ENCODE results near the gene CGGBP1.

CGGBP1 gene

GRCh38 chr3:88075072-88075471 is 16.3 kb upstream of the CGGBP1 start:
- TF ChIP-seq EZH2 (IDR thresholded peaks at IDR 0.05; ENCODE audit: borderline replicate concordance, low read depth, low read length, severe bottlenecking) = no peak
- TF ChIP-seq CTCF (IDR thresholded peaks at IDR 0.05; ENCODE audit: borderline replicate concordance, extremely low read depth, low read length, poor library complexity, severe bottlenecking) = no peak
- ATAC-seq (ENCODE audit: insufficient read depth, low read depth) = no peak
- 0 out of 2 replicates have a peak, but pooled peaks cover 4% of the 10 kb centered on the region for H3K4me1 ChIP-seq (ENCODE audit: insufficient read depth, low read length)
- no peak overlapping the region for H3K4me2 ChIP-seq (ENCODE audit: insufficient read depth, low read length)
- H2AFZ ChIP-seq (ENCODE audit: low read depth, low read length) = no peak overlapping the region
- H3K36me3 ChIP-seq (ENCODE audit: insufficient read depth, low read length) = no peaks in the 10 kb centered on the region
- peaks cover 11% of the 10 kb centered on the region for H4K20me1 ChIP-seq (ENCODE audit: insufficient read depth, low read length)
- no peak overlapping the region for H3K9ac ChIP-seq (ENCODE audit: low read depth, low read length)
- no peak for DNase-seq
- H3K27ac ChIP-seq (ENCODE audit: low read length) = no peak overlapping the region
- H3K9me3 ChIP-seq (ENCODE audit: insufficient read depth, low read length, severe bottlenecking) = no peaks in the 10 kb centered on the region
- no peaks in the 10 kb centered on the region for H3K27me3 ChIP-seq (ENCODE audit: insufficient read depth, low read length, poor library complexity)
- peaks cover 95% of the 10 kb centered on the region for H3K79me2 ChIP-seq (ENCODE audit: insufficient read depth, low read length)
- H3K4me3 ChIP-seq (ENCODE audit: low read depth in 1 of 2, low read length in 2 of 2) = no peak overlapping the region

GRCh38 chr3:88061746-88062145 is 2.9 kb upstream of the CGGBP1 start:
- ATAC-seq (ENCODE audit: insufficient read depth, low read depth) (no peak), DNase-seq (no peak)
- peak overlapping the region; percentile 78; the same call in 1 of the 2 replicates for H3K4me2 ChIP-seq (ENCODE audit: insufficient read depth, low read length)
- H3K27ac ChIP-seq (ENCODE audit: low read length) = no peak overlapping the region
- H3K9ac ChIP-seq (ENCODE audit: low read depth, low read length) = peak overlapping the region; percentile 88; the same call in 1 of the 2 replicates
- no peaks in the 10 kb centered on the region for H3K9me3 ChIP-seq (ENCODE audit: insufficient read depth, low read length, severe bottlenecking)
- no peak overlapping the region for H2AFZ ChIP-seq (ENCODE audit: low read depth, low read length)
- no peaks in the 10 kb centered on the region for H3K27me3 ChIP-seq (ENCODE audit: insufficient read depth, low read length, poor library complexity)
- H3K4me1 ChIP-seq (ENCODE audit: insufficient read depth, low read length) = peaks cover 47% of the 10 kb centered on the region
- H3K36me3 ChIP-seq (ENCODE audit: insufficient read depth, low read length) = peaks cover 15% of the 10 kb centered on the region
- TF ChIP-seq CTCF (IDR thresholded peaks at IDR 0.05; ENCODE audit: borderline replicate concordance, extremely low read depth, low read length, poor library complexity, severe bottlenecking) (no peak), EZH2 (IDR thresholded peaks at IDR 0.05; ENCODE audit: borderline replicate concordance, low read depth, low read length, severe bottlenecking) (no peak)
- peaks cover 93% of the 10 kb centered on the region for H3K79me2 ChIP-seq (ENCODE audit: insufficient read depth, low read length)
- H4K20me1 ChIP-seq (ENCODE audit: insufficient read depth, low read length) = peaks cover 45% of the 10 kb centered on the region
- H3K4me3 ChIP-seq (ENCODE audit: low read depth in 1 of 2, low read length in 2 of 2) = peak overlapping the region in 1 of 2 experiments; percentile 35; a peak in 1 of 4 replicates

- Histone ChIP-seq H3K27ac (ENCODE audit: low read length) (peak overlapping the region; percentile 86), H3K4me2 (ENCODE audit: insufficient read depth, low read length) (peak overlapping the region; percentile 78), H3K79me2 (ENCODE audit: insufficient read depth, low read length) (peaks cover 83% of the 10 kb centered on the region), H3K4me3 (ENCODE audit: low read depth in 1 of 2, low read length in 2 of 2) (peak overlapping the region; percentile 92 to 97), H3K9ac (ENCODE audit: low read depth, low read length) (peak overlapping the region; percentile 88), H3K36me3 (ENCODE audit: insufficient read depth, low read length) (peaks cover 36% of the 10 kb centered on the region), H3K27me3 (ENCODE audit: insufficient read depth, low read length, poor library complexity) (no peaks in the 10 kb centered on the region), H2AFZ (ENCODE audit: low read depth, low read length) (peak overlapping the region; percentile 87), H4K20me1 (ENCODE audit: insufficient read depth, low read length) (peaks cover 52% of the 10 kb centered on the region), H3K9me3 (ENCODE audit: insufficient read depth, low read length, severe bottlenecking) (no peaks in the 10 kb centered on the region), H3K4me1 (ENCODE audit: insufficient read depth, low read length) (peaks cover 60% of the 10 kb centered on the region)
- peak; percentile 26 for DNase-seq
- TF ChIP-seq CTCF (IDR thresholded peaks at IDR 0.05; ENCODE audit: borderline replicate concordance, extremely low read depth, low read length, poor library complexity, severe bottlenecking) = no peak
- no peak for TF ChIP-seq EZH2 (IDR thresholded peaks at IDR 0.05; ENCODE audit: borderline replicate concordance, low read depth, low read length, severe bottlenecking)
- ATAC-seq (ENCODE audit: insufficient read depth, low read depth) = peak; percentile 18; the same call in 2 of the 3 replicates
Observed at GRCh38 chr3:88059380-88060170, 770 bp upstream of the CGGBP1 start.

Data from DND-41 (cell line).